GM19240 (cell line): Measurements from ENCODE around the gene PLCB4.

Source experiments
- DNase-seq: peaks from one replicate; pipeline ENCODE4 v3.0.0; 2011; ENCODE audit warnings: low spot score; ENCODE audit not compliant: insufficient read length

The PLCB4 gene

GRCh38 chr20:9428292-9428607 lies 359.4 kb downstream of the PLCB4 start:
- DNase-seq = no peak

DNA sequence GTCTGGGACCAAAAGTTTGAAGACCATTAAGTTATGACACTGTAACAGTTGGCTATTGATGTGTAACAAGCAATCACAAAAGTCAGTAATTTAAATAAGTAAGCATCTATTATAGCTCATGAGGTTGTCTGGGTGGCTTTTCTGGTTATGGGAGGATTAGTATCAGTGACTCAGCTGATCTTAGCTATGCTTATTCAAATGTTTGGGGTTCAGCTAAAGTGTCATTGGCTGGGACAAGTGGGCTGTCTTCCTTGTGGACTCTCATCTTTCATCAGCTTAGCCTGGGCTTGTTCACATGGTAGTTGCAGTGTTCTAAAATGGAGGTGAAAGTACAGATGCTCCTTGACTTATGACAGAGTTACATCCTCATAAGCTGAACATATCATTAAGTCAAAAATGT lies 370.9 kb downstream of the PLCB4 start:
- no peak for DNase-seq

DNA sequence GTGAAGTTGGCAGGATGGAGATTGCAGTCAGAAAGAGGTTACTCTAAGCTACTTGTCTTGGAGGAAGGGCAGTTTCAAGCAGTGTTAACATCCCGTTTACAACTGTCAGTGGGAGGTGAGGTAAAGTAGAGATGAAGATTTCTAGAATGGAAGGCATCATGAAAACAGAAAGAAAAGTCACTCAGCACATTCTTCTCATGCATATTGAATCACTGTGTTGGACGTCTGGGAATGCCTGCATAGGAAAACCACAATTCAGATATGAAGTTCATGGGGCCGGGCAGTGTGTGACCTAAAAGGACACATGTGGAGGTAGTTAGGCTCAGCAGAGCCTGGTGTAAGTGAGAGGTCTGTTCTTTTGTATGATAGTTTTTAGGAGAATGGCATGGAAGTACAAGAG lies 372.0 kb downstream of the PLCB4 start:
- no peak for DNase-seq

GRCh38 chr20:9441948-9442347 lies 373.1 kb downstream of the PLCB4 start:
- DNase-seq = no peak

GRCh38 chr20:9442858-9443257 lies 374.0 kb downstream of the PLCB4 start:
- DNase-seq = peak; percentile 17

DNA sequence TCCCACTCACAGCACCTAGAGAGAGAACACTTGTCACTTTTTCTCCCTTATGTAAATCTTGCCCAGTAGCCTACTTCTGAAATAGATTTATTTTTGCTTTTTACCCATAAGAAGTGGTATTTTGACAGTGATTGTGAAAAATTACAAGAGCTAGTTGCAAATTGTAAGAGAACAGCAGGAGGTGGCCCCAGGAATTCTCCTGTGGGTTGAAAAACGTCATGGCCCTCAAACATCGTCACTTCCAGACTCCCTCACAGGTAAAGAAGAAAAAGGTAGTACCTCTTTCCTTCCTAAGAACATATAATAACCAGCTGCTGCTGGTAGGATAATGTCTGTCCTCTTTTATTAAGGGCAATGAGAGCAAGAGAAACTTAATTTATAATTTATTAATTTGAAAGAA lies 376.0 kb downstream of the PLCB4 start:
- no peak for DNase-seq

DNA sequence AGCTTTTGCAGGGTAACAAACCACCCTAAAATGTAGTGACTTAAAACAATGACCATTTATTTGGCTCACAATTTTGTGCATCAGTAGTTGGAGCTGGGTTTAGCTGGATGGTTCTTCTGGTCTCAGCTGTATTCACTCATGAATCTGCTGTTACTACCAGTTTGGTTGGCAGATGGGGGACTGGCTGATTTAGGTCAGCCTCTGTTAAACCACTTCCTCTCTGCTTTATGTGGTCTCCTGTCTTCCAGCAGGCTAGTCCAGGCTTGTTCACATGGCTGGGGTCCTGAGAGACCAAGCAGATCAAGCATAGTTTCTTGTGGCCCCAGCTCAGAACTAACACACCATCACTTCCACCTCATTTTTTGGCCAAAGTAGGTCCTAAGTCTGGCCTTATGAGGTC lies 378.3 kb downstream of the PLCB4 start:
- DNase-seq = no peak

GRCh38 chr20:9453201-9453600 lies 384.3 kb downstream of the PLCB4 start:
- no peak for DNase-seq

- no peak for DNase-seq
Measured at GRCh38 chr20:9454791-9455190, 385.9 kb downstream of the PLCB4 start.

GRCh38 chr20:9457136-9457535 lies 388.2 kb downstream of the PLCB4 start:
- DNase-seq = no peak

GRCh38 chr20:9458138-9458796 lies 389.4 kb downstream of the PLCB4 start:
- no peak for DNase-seq

DNA sequence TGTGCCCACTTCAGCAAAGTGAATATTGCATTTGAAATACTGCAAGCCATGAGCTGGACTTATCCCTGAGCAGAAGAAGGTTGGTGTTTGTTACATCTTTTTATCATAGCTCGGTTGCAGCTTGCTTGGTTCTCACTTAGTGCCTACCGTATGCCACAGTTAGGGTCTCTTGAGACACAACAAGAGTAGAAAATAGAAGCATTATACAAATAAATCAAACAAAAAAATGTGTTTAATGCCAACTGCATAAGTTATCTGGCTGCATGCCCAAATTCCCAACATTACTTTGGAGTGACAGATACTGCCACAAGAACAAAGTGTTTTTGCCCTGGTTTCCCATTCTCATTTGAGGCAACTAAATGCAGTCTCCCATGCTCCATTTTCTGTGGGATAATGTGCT lies 391.6 kb downstream of the PLCB4 start:
- no peak for DNase-seq

DNA sequence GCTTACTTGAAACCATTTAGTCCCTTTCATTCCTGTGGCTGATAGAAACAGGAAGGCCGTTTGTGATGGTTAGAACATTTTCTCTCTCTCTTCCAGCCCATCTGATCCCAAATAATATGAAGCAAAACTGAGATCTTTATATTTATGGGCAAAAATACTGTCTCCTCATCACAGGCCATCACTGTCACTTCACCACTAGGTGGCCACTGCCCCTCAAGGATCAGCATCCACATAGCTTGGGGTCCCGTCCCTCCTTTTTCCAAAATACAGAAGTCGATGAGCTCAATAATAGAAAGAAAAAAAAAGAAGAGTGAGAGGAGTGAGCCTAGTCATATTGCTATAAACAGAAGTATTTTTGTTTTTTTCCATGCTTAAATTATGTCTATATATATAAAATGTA lies 399.1 kb downstream of the PLCB4 start:
- DNase-seq = no peak

DNA sequence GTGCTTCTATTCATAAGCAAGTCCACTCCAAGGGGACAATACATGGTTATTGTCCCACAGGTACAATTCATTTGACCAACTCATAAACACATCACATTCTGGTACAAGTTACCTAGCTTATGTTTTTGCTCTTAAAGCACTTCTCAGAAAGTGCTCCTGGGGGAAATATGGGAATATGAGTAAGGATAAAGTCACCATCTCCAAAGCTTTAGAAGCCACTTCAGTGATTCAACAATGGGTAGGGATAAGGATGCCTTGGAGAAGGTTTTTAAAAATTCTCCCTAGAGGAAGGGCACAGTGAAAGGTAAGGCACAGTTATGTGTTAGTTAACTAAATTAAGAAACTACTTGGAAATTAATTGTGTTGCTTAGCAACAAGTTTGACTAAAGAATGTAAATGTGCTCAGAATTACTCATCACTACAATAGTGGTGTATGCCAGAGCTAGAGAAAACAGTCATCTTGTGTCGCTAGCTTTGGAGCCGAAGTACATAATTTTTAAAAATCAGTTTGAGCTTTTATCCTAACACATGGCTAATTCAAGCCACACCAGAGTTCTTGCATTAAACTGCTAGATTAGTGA lies 406.0 kb downstream of the PLCB4 start:
- no peak for DNase-seq

GRCh38 chr20:9475456-9475855 lies 406.6 kb downstream of the PLCB4 start:
- no peak for DNase-seq

DNA sequence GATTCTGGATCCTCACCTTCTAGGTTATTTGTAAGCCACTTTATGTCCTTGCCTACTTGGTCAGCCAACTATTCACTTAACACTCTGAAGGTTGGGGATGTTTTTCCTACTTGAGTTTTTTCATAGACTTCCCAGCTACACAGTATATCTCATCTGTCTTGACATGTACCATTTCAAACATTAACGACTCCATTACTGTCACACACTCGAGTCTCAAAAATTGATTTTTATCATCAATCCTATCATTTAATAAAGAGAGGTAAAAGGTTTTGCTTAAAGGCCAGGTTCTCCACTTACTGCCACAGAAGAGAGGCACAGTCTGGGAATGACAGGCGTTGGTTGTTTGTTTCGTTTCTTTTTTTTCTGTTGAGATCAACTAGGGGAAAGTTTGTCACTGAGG lies 407.3 kb downstream of the PLCB4 start:
- no peak for DNase-seq

DNA sequence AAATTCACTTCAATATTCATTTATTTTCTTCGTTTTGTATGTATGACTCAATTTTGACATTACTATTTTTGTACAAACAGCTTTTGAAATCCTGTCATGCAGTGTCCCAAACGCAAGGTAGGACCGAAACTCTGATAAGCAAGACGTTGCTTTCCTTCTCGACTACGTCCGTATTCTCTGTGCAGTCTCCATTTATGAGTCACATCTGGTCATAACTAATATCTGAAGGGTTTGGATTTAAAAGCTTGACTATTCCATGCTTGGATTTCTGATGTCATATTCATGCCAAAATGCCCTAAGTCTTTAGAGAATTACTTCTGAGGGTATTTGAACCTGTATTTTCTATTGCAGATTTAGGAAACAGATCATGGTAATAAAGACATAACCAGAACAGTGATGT lies 407.8 kb downstream of the PLCB4 start:
- no peak for DNase-seq

DNA sequence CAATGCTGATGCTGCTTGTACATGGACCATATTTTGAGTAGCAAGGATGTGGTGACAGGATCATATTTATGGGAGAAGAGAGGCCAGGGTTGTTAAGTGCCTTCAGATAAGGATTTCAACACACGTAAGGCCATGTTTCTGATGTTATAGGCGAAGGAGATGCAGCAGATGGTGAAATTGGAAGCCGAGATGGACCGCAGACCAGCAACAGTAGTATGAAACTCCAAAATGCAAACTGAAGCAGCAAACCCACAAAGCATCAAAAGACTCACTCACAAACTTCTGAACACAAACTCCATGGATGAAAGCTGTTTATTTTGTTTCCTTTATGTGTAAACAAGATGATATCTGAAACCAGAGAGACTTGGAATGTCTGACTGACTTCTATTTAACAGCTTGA lies 409.9 kb downstream of the PLCB4 start:
- DNase-seq = no peak

DNA sequence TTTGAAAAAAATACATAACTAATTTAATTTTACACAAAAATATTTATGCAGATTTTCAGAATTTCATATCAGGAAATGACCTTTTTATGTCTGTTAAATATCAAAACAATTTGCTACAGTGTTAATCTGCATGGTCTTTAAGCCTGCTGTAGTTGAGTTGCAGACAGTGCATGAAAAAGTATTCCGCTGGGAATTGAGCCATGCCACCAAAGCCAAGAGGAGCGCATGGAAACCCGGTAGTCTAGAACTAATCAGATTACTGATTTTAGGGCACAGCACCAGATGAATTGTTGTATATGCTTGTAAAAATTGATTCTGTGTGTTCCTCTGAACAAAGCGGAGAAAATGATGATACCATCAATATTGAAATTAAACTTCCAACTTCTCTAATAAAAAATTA lies 411.2 kb downstream of the PLCB4 start:
- no peak for DNase-seq

DNA sequence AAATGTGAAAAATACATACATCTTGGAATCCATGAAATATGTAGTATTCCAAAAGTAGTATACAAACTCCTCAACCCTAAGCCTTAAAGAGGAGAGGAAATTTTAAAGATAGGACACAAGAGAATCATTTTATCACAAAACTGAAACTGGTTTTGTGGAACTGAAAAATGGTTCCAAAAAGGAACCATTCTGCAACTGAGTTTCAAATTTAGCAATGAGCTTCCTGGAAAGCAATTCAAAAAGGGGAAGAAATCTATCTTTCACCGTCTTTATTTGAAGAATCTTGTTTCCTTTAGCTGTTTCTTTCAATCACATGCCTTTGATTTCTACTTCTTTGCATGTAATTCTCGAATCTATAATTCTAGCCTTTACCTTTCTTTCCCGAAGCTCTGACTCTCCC lies 413.3 kb downstream of the PLCB4 start:
- DNase-seq = no peak

DNA sequence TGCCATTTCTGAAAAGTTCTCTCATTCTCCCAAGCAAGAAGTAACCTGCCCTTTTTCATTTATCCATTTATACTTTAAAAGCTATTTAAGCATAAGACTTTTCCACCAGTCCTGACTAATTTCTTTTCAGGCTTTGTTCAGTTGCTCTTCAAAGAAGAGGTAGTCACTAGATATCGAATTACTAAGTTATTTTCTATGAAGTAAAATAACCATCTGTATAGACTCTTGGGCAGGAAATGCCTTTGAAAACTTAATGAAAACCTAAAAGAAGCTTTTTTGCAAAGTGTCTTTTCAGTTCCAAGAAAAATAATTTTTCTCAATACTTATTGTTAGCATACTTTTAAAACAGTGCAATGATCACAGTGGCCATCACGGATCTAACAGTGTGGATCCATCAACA lies 414.2 kb downstream of the PLCB4 start:
- no peak for DNase-seq

DNA sequence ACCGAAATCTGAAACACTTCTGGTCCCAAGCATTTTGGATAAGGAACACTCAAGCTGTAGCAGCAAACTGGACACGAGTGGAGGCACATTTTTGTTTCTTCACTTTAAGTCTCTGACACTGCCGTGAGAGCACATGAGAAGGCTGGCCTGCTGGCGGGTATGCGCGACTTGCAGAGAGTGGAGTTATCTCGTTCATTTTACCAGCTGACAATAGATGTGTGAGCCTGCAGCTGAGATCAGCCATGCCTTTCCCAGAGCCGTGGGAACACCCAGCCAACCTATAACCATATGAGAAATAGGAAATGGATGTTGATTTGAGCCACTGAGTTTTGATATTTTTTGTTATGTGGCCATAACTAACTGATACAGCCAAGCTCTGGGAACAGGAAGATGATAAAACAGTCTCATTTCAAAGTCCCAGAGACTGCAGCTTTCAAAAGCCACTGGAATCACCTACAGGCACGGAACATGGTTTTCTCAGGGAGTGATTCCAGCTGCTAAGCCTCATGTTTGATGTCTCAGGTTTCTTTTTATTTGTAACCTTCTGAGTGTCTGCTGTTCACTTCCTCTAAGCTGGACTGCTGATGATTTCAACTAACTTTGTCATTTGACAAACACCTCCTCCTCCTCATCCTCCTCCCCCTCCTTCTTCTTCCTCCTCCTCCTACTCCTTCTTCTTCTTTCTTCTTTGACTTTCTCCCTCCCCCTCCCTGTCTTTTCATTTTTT lies 416.9 kb downstream of the PLCB4 start:
- DNase-seq = no peak

DNA sequence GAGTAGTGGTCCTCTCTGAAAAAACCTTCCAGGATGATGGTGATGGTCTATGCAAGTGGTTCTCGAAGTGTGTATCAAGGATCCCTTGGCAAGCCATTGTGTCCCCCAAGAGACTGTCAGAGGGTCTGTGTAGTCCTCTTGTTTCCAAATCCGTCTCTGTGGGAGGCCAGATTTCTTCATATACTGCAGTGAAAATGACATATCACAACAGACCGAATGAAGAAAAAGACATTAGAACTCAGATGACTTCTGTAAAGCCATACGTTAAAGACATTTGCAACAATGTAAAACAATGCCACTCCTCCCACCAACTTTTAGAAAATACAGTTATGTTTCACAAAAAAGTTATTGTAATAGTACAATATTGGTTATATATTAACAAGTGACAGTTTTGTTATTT lies 418.3 kb downstream of the PLCB4 start:
- DNase-seq = no peak
